Activated CD4-positive, alpha-beta T cell treated with anti-CD3 and anti-CD28 coated beads, Interleukin-2, amount 10 ng/mL, durations not matched to agents 7 days and 5 days (primary cell): ENCODE measurements around the gene ERBB4. TPM values are rescaled to one million over a fixed set of nuclear protein-coding genes. Genes with fewer than 3 reads are reported as not detected.

Experiments
- CTCF ChIA-PET: fragments of 350-600 bp; sonication (Branson Sonifier 250); formaldehyde crosslinking; loops from one replicate; lab custom pipeline; 2021; ENCODE audit warnings: antibody characterized with exemption; lab: Charles Lee
- POLR2A ChIA-PET: fragments of 350-600 bp; sonication (Branson Sonifier 250); formaldehyde crosslinking; loops from one replicate; lab custom pipeline; 2021; ENCODE audit warnings: antibody characterized with exemption; lab: Charles Lee
- DNase-seq: peaks from one replicate; pipeline ENCODE4 v3.0.0-alpha.2; 2020
- H3K27ac Mint-ChIP-seq: one replicate; pipeline ENCODE4 v1.8.0; 2021; ENCODE audit warnings: mild to moderate bottlenecking, moderate library complexity, mixed read lengths
- H3K27me3 Mint-ChIP-seq: one replicate; pipeline ENCODE4 v1.8.0; 2021; ENCODE audit warnings: mixed read lengths
- H3K36me3 Mint-ChIP-seq: one replicate; pipeline ENCODE4 v1.8.0; 2021; ENCODE audit warnings: low read depth, mixed read lengths
- H3K4me1 Mint-ChIP-seq: one replicate; pipeline ENCODE4 v1.8.0; 2021; ENCODE audit warnings: mixed read lengths
- H3K4me3 Mint-ChIP-seq: one replicate; pipeline ENCODE4 v1.8.0; 2021; ENCODE audit warnings: mild to moderate bottlenecking, moderate library complexity, mixed read lengths
- H3K9me3 Mint-ChIP-seq: one replicate; pipeline ENCODE4 v1.8.0; 2021; ENCODE audit warnings: mixed read lengths
- total RNA-seq, 2 experiments: library from RNA; stranded (reverse); gene quantifications; one replicate each; pipeline ENCODE4 v1.2.3, GENCODE V29; 2021

ERBB4 gene
- total RNA-seq, 2 experiments from 2014 or later = not detected

DNA sequence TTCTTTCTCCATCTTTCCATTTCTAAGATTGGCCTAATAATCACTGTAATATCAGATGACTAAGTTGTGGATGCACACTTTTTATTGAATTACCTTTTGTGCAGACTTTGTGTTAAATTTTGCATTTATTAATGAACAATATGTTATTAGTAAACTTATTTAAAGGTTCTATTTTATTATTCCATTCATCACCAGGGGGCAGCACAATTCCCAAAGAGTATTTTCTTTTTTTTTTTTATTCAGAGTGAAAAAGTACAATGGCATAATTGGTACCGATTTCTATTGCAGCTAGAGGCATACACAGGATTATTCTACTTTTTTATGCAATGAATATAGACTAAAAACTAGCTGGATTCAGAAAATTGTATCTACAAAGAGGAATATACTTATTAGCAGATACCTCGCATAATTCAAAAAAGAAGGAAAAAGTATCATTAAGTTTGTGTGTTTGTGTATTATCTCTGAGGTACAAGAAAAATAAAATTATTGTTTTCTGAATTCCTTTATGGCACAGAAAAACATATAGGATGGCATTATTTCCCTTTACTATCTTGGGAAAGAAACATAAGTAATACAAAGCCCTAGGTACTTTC lies 390.6 kb downstream of the ERBB4 start:
- POLR2A ChIA-PET = no interaction called here

DNA sequence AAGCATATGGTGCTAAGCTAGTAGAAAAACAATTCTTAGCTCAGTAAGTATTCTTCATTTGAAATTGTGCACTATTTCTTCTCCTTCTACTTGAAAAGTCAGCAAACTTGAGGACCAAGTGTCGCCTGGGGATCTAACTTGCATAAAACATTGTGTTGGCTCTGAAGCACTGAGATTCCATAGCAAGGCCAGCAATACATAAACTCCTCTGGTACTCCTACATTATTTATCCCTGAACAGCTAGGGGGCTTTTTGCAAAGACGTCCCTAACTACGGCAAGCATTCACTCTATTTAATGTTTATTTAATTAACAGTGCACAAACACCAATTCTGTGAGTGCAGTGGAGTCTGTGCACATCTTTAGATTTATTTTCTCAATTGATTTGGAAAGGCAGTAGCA lies 392.2 kb downstream of the ERBB4 start:
- ChIA-PET CTCF (no interaction called here), POLR2A (no interaction called here)
- Mint-ChIP-seq H3K27ac (no peak overlapping the region), H3K27me3 (no peaks in the 10 kb centered on the region), H3K4me3 (no peak overlapping the region), H3K4me1 (no peaks in the 10 kb centered on the region), H3K36me3 (no peaks in the 10 kb centered on the region), H3K9me3 (no peaks in the 10 kb centered on the region)
- DNase-seq = no peak

More for the DNA sequence above, 390.6 kb downstream of the ERBB4 start:
- Mint-ChIP-seq H3K27me3 (no peaks in the 10 kb centered on the region), H3K4me3 (no peak overlapping the region), H3K36me3 (no peaks in the 10 kb centered on the region), H3K9me3 (no peaks in the 10 kb centered on the region), H3K4me1 (no peaks in the 10 kb centered on the region), H3K27ac (no peak overlapping the region)
- no peak for DNase-seq
- CTCF ChIA-PET = no interaction called here

DNA sequence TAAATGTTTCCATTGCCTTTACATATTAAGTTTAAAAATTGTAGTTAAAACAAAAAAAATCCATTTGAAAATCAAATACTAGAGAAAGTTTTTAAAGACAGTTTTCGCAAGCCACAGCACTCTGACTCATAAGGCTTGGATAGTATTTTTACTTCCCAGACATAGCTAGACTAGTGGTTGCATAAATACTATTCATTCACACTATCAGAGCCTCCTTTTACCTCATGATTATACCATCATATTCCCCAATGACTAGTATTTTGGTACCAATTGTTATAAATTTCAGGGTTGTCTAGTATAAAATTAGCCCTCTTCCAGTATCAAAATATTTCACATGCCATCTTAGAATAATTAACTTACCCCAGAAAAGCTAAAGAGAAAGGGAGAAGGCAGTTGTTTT lies 393.5 kb downstream of the ERBB4 start:
- Mint-ChIP-seq H3K9me3 (no peaks in the 10 kb centered on the region), H3K27me3 (no peaks in the 10 kb centered on the region), H3K4me3 (no peak overlapping the region), H3K27ac (no peak overlapping the region), H3K4me1 (no peaks in the 10 kb centered on the region), H3K36me3 (no peaks in the 10 kb centered on the region)
- CTCF ChIA-PET = no interaction called here
- no peak for DNase-seq
- POLR2A ChIA-PET = no interaction called here

DNA sequence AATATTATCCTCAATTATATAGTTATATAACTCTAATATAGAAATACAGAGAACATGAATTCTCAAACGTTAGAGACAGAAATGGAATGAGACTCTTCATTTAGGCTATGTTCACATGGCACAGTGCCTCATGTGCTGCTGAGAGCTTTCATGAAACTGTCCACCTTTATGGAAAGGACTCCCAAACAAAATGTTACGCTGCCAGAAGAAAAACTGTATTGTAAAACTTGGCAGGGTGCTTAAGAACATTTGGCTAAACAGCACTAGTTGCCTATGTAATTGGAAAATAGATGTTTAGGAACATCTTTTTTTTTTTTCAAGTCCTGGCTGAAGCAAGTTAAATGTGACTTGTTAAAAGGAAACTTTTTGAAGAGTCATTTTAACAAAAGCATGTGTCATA lies 396.0 kb downstream of the ERBB4 start:
- DNase-seq = no peak
- Mint-ChIP-seq H3K36me3 (no peaks in the 10 kb centered on the region), H3K27ac (no peak overlapping the region), H3K4me1 (no peaks in the 10 kb centered on the region), H3K4me3 (no peak overlapping the region), H3K9me3 (no peaks in the 10 kb centered on the region), H3K27me3 (no peaks in the 10 kb centered on the region)
- ChIA-PET CTCF (no interaction called here), POLR2A (no interaction called here)

DNA sequence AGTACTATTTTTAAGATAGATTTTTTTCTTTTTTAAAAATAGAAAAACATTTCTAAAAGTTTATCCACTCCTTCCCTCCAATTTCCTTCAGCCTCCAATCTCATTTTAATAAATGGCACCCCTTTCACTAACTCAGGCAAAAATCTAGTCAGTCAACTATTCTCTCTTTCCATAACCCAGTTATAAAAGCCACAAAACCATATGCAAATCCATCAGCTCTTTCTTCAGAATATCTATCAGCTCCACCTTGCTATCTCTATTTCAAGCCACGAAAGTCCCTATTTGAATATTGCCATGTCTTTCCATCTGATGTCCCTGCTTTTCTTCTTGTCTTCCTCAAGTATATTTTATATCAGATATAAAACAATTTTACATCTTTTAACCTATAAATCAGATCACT lies 397.1 kb downstream of the ERBB4 start:
- H3K4me1 Mint-ChIP-seq = no peaks in the 10 kb centered on the region
- H3K27me3 Mint-ChIP-seq = no peaks in the 10 kb centered on the region
- ChIA-PET POLR2A (no interaction called here), CTCF (no interaction called here)
- DNase-seq = no peak
- no peaks in the 10 kb centered on the region for H3K36me3 Mint-ChIP-seq
- H3K27ac Mint-ChIP-seq = no peak overlapping the region
- H3K4me3 Mint-ChIP-seq = no peak overlapping the region
- H3K9me3 Mint-ChIP-seq = no peaks in the 10 kb centered on the region

DNA sequence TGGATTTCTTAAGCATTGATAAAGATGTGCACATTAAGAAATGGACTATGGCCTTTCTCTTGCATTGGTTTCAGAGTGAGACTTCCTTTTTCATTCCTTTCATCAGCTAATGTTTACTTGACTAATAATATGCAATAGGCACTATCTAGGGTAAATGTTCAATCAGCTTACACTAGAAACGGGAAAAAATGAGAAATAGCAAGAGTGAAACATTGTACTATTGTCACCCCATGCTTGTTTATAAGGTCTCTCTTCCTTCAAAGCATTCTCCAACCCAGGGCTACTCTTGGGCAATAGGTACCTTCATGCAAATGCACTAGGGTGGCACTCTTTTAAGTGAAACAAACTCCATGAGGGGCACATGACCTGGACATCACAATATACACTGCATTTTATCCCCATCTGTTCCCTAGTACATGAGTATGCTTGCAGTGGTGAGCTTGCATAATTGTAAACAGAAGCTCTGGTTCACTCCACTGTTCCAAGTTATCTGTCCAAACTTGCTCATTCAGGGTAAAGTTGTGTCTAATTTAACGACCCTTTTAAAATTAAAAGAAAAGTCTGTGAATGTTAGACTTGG lies 402.3 kb downstream of the ERBB4 start:
- CTCF ChIA-PET = no interaction called here
- H3K4me3 Mint-ChIP-seq = no peak overlapping the region
- DNase-seq = no peak
- POLR2A ChIA-PET = interaction anchor here (0.6 kb wide), 1 partner anchor 1868 kb away, joined by 3 read pairs; no protein-coding TSS in a partner anchor
- H3K36me3 Mint-ChIP-seq = no peaks in the 10 kb centered on the region
- no peaks in the 10 kb centered on the region for H3K4me1 Mint-ChIP-seq
- no peak overlapping the region for H3K27ac Mint-ChIP-seq
- H3K9me3 Mint-ChIP-seq = no peaks in the 10 kb centered on the region
- no peaks in the 10 kb centered on the region for H3K27me3 Mint-ChIP-seq

DNA sequence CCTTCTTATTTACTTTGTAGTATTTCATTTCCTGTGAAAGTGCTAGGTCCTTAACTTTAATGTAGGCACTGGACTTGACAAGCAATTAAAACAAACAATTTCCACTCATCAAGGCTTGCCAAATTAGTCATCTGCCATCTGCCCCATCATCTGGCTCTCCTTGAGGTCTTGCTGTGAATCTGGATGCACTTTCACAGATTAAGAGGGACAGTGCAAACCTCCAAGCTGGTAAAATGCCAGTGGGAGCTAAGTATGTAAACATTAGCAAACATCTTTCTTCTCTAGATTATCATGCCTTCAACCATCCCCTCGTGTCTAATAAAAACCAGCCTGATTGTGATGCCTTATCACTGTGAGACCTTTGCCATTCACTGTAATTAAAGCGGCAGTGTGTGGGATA lies 402.9 kb downstream of the ERBB4 start:
- Mint-ChIP-seq H3K4me3 (no peak overlapping the region), H3K27ac (no peak overlapping the region), H3K36me3 (no peaks in the 10 kb centered on the region), H3K9me3 (no peaks in the 10 kb centered on the region), H3K4me1 (no peaks in the 10 kb centered on the region), H3K27me3 (no peaks in the 10 kb centered on the region)
- POLR2A ChIA-PET = no interaction called here
- CTCF ChIA-PET = no interaction called here
- no peak for DNase-seq

DNA sequence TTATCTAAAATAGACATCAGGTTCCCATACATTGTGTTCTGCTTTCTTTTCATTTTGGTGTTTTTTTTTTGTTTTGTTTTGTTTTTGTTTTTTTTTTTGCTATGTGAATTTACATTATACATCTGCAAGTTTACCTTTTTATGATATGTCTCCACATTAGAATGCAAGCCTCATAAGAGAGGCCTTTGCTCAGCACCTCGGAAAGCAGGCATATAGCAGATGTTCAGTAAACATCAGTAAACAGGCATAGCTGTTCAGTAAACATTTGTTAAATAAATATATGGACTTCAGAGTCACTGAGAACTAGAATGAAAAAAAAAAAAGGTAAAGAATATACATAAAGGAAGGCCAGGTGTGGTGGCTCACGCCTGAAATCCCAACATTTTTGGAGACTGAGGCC lies 405.3 kb downstream of the ERBB4 start:
- ChIA-PET CTCF (no interaction called here), POLR2A (no interaction called here)
- Mint-ChIP-seq H3K4me3 (no peak overlapping the region), H3K36me3 (no peaks in the 10 kb centered on the region), H3K27ac (no peak overlapping the region), H3K27me3 (no peaks in the 10 kb centered on the region), H3K9me3 (no peaks in the 10 kb centered on the region), H3K4me1 (no peaks in the 10 kb centered on the region)
- DNase-seq = no peak

DNA sequence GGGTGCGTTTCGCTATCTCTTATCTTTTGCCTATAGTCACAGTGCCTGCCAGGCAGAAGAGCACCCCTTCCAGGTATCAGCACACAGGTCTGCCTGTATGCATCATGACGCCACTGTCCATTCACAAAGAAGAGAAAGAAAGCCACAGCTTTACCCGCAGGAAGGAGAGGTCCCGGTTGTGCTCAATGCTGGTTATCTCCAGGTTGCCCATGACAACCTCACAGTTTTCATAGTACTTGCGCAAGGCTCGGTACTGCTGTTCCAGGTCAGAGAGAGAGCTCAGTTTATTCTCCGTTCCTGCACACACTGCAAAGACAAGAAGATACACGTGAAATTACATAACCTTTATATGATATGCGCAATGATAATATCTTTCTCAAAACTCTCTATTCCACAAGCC lies 414.0 kb downstream of the ERBB4 start:
- Mint-ChIP-seq H3K27me3 (no peaks in the 10 kb centered on the region), H3K4me3 (no peak overlapping the region), H3K9me3 (no peaks in the 10 kb centered on the region), H3K36me3 (no peaks in the 10 kb centered on the region), H3K27ac (no peak overlapping the region), H3K4me1 (no peaks in the 10 kb centered on the region)
- ChIA-PET CTCF (no interaction called here), POLR2A (no interaction called here)
- no peak for DNase-seq

DNA sequence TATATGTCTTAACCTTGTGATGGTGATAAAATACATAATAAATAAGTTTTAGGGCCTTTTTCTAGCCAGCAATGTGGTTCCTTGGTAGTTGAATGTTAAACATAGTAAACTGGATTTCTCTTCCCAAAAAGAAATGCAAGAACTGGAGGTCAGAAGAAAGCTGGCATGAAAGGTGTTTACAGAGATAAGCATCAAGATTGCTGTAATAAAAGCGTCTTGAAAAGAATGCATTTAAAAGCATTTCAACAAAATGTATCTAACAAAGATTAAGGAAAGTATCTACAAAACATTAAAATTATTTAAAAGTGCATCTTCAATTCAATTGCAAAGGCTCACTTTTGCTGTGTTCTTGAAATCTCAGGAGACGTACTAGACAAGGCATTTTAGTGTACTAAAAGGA lies 419.0 kb downstream of the ERBB4 start:
- H3K27ac Mint-ChIP-seq = no peak overlapping the region
- CTCF ChIA-PET = no interaction called here
- POLR2A ChIA-PET = no interaction called here
- H3K9me3 Mint-ChIP-seq = no peaks in the 10 kb centered on the region
- no peak for DNase-seq
- no peaks in the 10 kb centered on the region for H3K36me3 Mint-ChIP-seq
- H3K4me3 Mint-ChIP-seq = no peak overlapping the region
- H3K4me1 Mint-ChIP-seq = no peaks in the 10 kb centered on the region
- H3K27me3 Mint-ChIP-seq = no peaks in the 10 kb centered on the region

DNA sequence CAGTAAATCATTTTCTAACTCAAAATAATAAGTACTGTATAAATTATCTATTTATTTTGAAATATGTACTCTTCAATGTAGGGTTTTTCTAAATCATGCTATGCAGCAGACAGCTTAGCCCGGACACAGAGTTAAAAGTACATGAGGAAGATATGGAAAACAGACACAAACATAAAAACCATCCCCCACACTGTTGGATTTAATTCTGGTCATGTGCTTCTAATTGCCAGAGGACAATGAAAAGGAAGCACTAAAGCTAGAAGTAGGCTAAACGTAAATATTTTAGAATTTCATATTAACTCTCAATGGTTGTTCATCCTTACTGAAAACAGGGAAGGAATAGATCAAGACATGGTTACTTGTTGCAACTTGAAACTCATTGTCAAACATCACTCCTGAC lies 420.7 kb downstream of the ERBB4 start:
- no peak for DNase-seq
- Mint-ChIP-seq H3K9me3 (no peaks in the 10 kb centered on the region), H3K4me1 (no peaks in the 10 kb centered on the region), H3K27me3 (no peaks in the 10 kb centered on the region), H3K27ac (no peak overlapping the region), H3K36me3 (no peaks in the 10 kb centered on the region), H3K4me3 (no peak overlapping the region)
- ChIA-PET POLR2A (no interaction called here), CTCF (no interaction called here)

DNA sequence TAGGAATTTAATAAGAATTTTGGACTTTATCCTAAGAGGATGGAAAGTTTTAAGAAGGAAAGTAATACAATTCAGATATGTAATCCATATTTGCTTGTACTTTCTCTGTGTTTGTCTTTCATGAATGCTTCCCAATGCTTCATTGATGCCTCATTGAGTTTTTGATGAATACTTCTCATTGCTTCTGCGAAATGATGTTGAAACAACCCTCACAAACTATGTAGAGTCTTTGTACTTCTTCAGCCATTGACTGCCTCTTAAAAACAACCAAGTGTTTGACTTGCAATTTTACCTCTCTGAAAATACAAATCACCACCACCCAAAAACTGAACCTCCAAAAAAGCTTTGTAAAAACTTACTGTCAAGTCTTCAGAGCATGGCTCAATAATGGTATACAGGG lies 424.1 kb downstream of the ERBB4 start:
- H3K27ac Mint-ChIP-seq = no peak overlapping the region
- no peak for DNase-seq
- H3K4me3 Mint-ChIP-seq = no peak overlapping the region
- ChIA-PET CTCF (no interaction called here), POLR2A (no interaction called here)
- H3K9me3 Mint-ChIP-seq = no peaks in the 10 kb centered on the region
- H3K27me3 Mint-ChIP-seq = no peaks in the 10 kb centered on the region
- no peaks in the 10 kb centered on the region for H3K36me3 Mint-ChIP-seq
- H3K4me1 Mint-ChIP-seq = no peaks in the 10 kb centered on the region

DNA sequence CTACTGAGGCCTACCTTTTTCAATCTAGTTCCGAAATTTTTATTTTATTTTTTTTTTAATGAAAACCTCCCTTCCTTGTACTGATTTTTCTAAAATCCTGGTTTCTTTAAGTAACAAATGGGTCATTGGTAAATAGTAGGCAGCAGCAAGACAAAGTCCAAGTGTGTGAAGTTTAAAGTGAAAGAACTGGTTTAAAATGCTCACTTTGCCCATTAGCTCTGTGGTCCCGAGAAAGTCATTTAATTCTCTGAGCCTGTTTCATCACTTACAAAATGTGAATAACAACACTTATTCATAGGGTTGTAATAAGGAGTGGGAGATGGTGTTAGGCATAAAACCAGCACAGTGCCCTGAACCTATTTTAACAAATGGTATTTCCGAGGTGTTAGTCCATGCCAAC lies 426.2 kb downstream of the ERBB4 start:
- ChIA-PET CTCF (interaction anchor here (1.0 kb wide), 1 partner anchor 23 kb away, joined by 3 read pairs; no protein-coding TSS in a partner anchor), POLR2A (no interaction called here)
- no peak for DNase-seq
- no peak overlapping the region for H3K4me3 Mint-ChIP-seq
- no peaks in the 10 kb centered on the region for H3K9me3 Mint-ChIP-seq
- H3K27me3 Mint-ChIP-seq = no peaks in the 10 kb centered on the region
- no peaks in the 10 kb centered on the region for H3K36me3 Mint-ChIP-seq
- H3K4me1 Mint-ChIP-seq = no peaks in the 10 kb centered on the region
- H3K27ac Mint-ChIP-seq = no peak overlapping the region
